ENCODE results near the gene FAM131B. TPM values are rescaled to one million over a fixed set of nuclear protein-coding genes. Genes with fewer than 3 reads are reported as not detected.

Gene FAM131B
- total and polyA plus RNA-seq, 2 of the 13 experiments (the other 11 are each of a cell fraction or from before 2014, with no cell fraction given): 0.07 TPM; not detected in 1

DNA sequence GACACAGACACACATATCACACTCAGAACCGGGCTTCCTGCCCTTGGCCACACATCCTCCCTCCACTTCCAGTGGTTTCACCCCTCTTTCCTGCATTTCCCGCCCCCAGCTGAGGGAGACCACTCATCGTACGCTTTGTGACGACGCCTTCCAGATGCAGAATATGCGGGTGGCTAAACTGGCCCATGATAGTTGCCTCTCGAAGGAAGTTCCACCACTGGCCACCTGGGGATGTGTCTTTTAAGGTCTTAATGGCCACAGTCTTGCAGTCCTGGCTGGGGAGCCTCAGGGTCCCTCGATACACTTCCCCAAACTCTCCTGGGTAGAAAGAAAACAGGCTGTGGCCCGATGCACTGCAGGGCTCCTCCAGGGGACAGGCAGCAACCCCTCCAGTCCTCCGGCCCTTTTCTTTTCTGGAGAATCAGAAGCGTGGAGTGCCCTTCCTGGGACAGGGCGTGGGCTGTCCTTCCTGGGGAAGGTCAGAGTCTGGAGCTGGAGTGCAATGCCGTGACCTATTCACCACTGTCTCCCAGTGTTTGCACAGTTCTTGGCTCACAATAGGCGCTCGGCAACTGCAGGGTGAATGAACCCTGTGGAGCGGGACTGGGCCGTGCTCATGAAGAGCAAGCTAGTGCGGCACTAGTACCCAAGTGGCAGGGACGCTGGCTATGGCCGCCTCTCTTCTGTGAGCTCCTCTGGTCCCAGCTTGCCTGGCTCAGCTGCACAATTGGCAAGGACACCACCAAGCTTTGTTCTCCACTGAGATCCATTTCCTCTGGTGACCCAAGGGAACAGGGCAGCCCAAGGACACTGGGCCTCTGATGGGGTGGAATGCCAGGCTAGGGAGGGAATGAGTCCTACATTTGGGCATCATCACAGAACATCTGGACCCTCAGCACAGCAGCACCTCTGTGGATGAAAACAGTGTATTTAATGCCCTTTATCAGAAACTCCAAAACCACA is 33.0 kb upstream of the FAM131B start (continued):
- peak; percentile 49 for TF ChIP-seq TBX2 (CRISPR knock-in tag; IDR thresholded peaks at IDR 0.05; ENCODE audit: borderline replicate concordance)
- TF ChIP-seq HDAC2 (CRISPR knock-in tag; IDR thresholded peaks at IDR 0.05): peak; percentile 91
- TF ChIP-seq CEBPG (CRISPR knock-in tag; IDR thresholded peaks at IDR 0.05): peak; percentile 68
- TF ChIP-seq, protein P1, sequence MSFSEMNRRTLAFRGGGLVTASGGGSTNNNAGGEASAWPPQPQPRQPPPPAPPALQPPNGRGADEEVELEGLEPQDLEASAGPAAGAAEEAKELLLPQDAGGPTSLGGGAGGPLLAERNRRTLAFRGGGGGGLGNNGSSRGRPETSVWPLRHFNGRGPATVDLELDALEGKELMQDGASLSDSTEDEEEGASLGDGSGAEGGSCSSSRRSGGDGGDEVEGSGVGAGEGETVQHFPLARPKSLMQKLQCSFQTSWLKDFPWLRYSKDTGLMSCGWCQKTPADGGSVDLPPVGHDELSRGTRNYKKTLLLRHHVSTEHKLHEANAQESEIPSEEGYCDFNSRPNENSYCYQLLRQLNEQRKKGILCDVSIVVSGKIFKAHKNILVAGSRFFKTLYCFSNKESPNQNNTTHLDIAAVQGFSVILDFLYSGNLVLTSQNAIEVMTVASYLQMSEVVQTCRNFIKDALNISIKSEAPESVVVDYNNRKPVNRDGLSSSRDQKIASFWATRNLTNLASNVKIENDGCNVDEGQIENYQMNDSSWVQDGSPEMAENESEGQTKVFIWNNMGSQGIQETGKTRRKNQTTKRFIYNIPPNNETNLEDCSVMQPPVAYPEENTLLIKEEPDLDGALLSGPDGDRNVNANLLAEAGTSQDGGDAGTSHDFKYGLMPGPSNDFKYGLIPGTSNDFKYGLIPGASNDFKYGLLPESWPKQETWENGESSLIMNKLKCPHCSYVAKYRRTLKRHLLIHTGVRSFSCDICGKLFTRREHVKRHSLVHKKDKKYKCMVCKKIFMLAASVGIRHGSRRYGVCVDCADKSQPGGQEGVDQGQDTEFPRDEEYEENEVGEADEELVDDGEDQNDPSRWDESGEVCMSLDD (CRISPR knock-in tag; IDR thresholded peaks at IDR 0.05; ENCODE audit: borderline replicate concordance): no peak
- TF ChIP-seq, protein P2, sequence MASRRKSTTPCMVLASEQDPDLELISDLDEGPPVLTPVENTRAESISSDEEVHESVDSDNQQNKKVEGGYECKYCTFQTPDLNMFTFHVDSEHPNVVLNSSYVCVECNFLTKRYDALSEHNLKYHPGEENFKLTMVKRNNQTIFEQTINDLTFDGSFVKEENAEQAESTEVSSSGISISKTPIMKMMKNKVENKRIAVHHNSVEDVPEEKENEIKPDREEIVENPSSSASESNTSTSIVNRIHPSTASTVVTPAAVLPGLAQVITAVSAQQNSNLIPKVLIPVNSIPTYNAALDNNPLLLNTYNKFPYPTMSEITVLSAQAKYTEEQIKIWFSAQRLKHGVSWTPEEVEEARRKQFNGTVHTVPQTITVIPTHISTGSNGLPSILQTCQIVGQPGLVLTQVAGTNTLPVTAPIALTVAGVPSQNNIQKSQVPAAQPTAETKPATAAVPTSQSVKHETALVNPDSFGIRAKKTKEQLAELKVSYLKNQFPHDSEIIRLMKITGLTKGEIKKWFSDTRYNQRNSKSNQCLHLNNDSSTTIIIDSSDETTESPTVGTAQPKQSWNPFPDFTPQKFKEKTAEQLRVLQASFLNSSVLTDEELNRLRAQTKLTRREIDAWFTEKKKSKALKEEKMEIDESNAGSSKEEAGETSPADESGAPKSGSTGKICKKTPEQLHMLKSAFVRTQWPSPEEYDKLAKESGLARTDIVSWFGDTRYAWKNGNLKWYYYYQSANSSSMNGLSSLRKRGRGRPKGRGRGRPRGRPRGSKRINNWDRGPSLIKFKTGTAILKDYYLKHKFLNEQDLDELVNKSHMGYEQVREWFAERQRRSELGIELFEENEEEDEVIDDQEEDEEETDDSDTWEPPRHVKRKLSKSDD (CRISPR knock-in tag; IDR thresholded peaks at IDR 0.05; ENCODE audit: low read depth): 0 out of 2 replicates have a peak, but pooled peaks have one; percentile 3
- TF ChIP-seq GATAD2A (CRISPR knock-in tag; IDR thresholded peaks at IDR 0.05): peak; percentile 89
- TF ChIP-seq, protein P3, sequence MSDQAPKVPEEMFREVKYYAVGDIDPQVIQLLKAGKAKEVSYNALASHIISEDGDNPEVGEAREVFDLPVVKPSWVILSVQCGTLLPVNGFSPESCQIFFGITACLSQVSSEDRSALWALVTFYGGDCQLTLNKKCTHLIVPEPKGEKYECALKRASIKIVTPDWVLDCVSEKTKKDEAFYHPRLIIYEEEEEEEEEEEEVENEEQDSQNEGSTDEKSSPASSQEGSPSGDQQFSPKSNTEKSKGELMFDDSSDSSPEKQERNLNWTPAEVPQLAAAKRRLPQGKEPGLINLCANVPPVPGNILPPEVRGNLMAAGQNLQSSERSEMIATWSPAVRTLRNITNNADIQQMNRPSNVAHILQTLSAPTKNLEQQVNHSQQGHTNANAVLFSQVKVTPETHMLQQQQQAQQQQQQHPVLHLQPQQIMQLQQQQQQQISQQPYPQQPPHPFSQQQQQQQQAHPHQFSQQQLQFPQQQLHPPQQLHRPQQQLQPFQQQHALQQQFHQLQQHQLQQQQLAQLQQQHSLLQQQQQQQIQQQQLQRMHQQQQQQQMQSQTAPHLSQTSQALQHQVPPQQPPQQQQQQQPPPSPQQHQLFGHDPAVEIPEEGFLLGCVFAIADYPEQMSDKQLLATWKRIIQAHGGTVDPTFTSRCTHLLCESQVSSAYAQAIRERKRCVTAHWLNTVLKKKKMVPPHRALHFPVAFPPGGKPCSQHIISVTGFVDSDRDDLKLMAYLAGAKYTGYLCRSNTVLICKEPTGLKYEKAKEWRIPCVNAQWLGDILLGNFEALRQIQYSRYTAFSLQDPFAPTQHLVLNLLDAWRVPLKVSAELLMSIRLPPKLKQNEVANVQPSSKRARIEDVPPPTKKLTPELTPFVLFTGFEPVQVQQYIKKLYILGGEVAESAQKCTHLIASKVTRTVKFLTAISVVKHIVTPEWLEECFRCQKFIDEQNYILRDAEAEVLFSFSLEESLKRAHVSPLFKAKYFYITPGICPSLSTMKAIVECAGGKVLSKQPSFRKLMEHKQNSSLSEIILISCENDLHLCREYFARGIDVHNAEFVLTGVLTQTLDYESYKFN (CRISPR knock-in tag; conservative IDR thresholded peaks at IDR 0.05): peak; percentile 89
- 0 out of 2 replicates have a peak, but pooled peaks have one; percentile 49 for TF ChIP-seq NCOR1 (IDR thresholded peaks at IDR 0.05; ENCODE audit: borderline replicate concordance, low read length)
- peak; percentile 90 for TF ChIP-seq HDAC1 (CRISPR knock-in tag; IDR thresholded peaks at IDR 0.05)
- TF ChIP-seq NR3C1 (CRISPR knock-in tag; IDR thresholded peaks at IDR 0.05): no peak
- TF ChIP-seq ZFP36L2 (CRISPR knock-in tag; IDR thresholded peaks at IDR 0.05): no peak
- TF ChIP-seq, protein P4, sequence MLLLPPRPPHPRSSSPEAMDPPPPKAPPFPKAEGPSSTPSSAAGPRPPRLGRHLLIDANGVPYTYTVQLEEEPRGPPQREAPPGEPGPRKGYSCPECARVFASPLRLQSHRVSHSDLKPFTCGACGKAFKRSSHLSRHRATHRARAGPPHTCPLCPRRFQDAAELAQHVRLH (CRISPR knock-in tag; IDR thresholded peaks at IDR 0.05; ENCODE audit: borderline replicate concordance, low read depth): 0 out of 2 replicates have a peak, but pooled peaks have one; percentile 44
- TF ChIP-seq, protein P5, sequence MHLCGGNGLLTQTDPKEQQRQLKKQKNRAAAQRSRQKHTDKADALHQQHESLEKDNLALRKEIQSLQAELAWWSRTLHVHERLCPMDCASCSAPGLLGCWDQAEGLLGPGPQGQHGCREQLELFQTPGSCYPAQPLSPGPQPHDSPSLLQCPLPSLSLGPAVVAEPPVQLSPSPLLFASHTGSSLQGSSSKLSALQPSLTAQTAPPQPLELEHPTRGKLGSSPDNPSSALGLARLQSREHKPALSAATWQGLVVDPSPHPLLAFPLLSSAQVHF (CRISPR knock-in tag; IDR thresholded peaks at IDR 0.05): no peak
- TF ChIP-seq, protein P6, sequence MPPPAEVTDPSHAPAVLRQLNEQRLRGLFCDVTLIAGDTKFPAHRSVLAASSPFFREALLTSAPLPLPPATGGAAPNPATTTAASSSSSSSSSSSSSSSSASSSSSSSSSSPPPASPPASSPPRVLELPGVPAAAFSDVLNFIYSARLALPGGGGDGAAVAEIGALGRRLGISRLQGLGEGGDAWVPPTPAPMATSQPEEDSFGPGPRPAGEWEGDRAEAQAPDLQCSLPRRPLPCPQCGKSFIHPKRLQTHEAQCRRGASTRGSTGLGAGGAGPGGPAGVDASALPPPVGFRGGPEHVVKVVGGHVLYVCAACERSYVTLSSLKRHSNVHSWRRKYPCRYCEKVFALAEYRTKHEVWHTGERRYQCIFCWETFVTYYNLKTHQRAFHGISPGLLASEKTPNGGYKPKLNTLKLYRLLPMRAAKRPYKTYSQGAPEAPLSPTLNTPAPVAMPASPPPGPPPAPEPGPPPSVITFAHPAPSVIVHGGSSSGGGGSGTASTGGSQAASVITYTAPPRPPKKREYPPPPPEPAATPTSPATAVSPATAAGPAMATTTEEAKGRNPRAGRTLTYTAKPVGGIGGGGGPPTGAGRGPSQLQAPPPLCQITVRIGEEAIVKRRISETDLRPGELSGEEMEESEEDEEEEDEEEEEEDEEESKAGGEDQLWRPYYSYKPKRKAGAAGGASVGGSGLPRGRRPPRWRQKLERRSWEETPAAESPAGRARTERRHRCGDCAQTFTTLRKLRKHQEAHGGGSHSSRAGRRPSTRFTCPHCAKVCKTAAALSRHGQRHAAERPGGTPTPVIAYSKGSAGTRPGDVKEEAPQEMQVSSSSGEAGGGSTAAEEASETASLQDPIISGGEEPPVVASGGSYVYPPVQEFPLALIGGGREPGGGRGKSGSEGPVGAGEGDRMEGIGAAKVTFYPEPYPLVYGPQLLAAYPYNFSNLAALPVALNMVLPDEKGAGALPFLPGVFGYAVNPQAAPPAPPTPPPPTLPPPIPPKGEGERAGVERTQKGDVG (CRISPR knock-in tag; IDR thresholded peaks at IDR 0.05; ENCODE audit: borderline replicate concordance): no peak

All from HepG2 (cell line).